Mesenchymal stem cell (in vitro differentiated cells and primary cell): Measurements from ENCODE around the gene PIGQ.
A peak's percentile ranks its signal among the peaks of the same experiment; 100 is the strongest.

Source experiments
- DNase-seq: peaks from one replicate; pipeline ENCODE4 v3.0.0-alpha.2; 2013
- H2AFZ ChIP-seq: one replicate; pipeline ENCODE4 v1.6.1; 2013; ENCODE audit warnings: low read depth, mild to moderate bottlenecking, control low read depth, inconsistent platforms, low read length, moderate library complexity
- H2AK5ac ChIP-seq: 2 replicates; pipeline ENCODE4 v1.6.1; 2013; ENCODE audit warnings: low read length, moderate library complexity, mild to moderate bottlenecking, inconsistent platforms; ENCODE audit not compliant: severe bottlenecking
- H2BK120ac ChIP-seq: one replicate; pipeline ENCODE4 v1.6.1; 2013; ENCODE audit warnings: low read depth, mild to moderate bottlenecking, inconsistent platforms, low read length, moderate library complexity
- H2BK12ac ChIP-seq, 2 experiments: one replicate each; pipeline ENCODE4 v1.6.1; 2013; ENCODE audit warnings: inconsistent platforms in 2 of 2, low read length in 2 of 2, mild to moderate bottlenecking in 2 of 2, moderate library complexity in 2 of 2, control low read depth in 1 of 2
- H2BK15ac ChIP-seq: one replicate; pipeline ENCODE4 v1.6.1; 2013; ENCODE audit warnings: mild to moderate bottlenecking, low read depth, inconsistent platforms; ENCODE audit not compliant: poor library complexity, severe bottlenecking
- H2BK5ac ChIP-seq: 2 replicates; pipeline ENCODE4 v1.6.1; 2013; ENCODE audit warnings: low read depth, mild to moderate bottlenecking, low read length, control low read depth, inconsistent platforms; ENCODE audit not compliant: poor library complexity, severe bottlenecking
- H3K14ac ChIP-seq, 2 experiments: one replicate each; pipeline ENCODE4 v1.6.1; 2013; ENCODE audit warnings: inconsistent platforms in 2 of 2, low read length in 2 of 2, control low read depth in 1 of 2, mild to moderate bottlenecking in 1 of 2, moderate library complexity in 1 of 2
- H3K18ac ChIP-seq, 2 experiments: one replicate each; pipeline ENCODE4 v1.6.1; 2013; ENCODE audit warnings: inconsistent platforms in 2 of 2, low read length in 2 of 2, control low read depth in 1 of 2, low read depth in 1 of 2, mild to moderate bottlenecking in 1 of 2
- H3K23ac ChIP-seq, 2 experiments: one replicate each; pipeline ENCODE4 v1.6.1; 2013; ENCODE audit warnings: inconsistent platforms in 2 of 2, low read length in 2 of 2, mild to moderate bottlenecking in 2 of 2, moderate library complexity in 2 of 2, control low read depth in 1 of 2
- H3K27ac ChIP-seq: 2 replicates; pipeline ENCODE4 v1.5.1; 2013; ENCODE audit warnings: mild to moderate bottlenecking, moderate library complexity, low read length, control low read depth, inconsistent platforms; ENCODE audit not compliant: poor library complexity, severe bottlenecking
- H3K27me3 ChIP-seq, 2 experiments: 2 replicates each; pipeline versions ENCODE4 v1.6.1 to v1.7.0; 2013; ENCODE audit warnings: low read length in 2 of 2, mild to moderate bottlenecking in 2 of 2, moderate library complexity in 2 of 2, control low read depth in 1 of 2, inconsistent platforms in 1 of 2; ENCODE audit not compliant: control insufficient read depth in 1 of 2, insufficient read depth in 1 of 2
- H3K36me3 ChIP-seq, 2 experiments: 2 replicates each; pipeline versions ENCODE4 v1.6.1 to v1.7.0; 2013; ENCODE audit warnings: low read length in 2 of 2, control low read depth in 1 of 2, inconsistent platforms in 1 of 2, low read depth in 1 of 2, mild to moderate bottlenecking in 1 of 2; ENCODE audit not compliant: insufficient read depth in 2 of 2, control insufficient read depth in 1 of 2
- H3K4ac ChIP-seq, 2 experiments: one replicate each; pipeline ENCODE4 v1.6.1; 2013; ENCODE audit warnings: inconsistent platforms in 2 of 2, low read length in 2 of 2, mild to moderate bottlenecking in 2 of 2, moderate library complexity in 2 of 2, control low read depth in 1 of 2, low read depth in 1 of 2
- H3K4me1 ChIP-seq: 2 replicates; pipeline ENCODE4 v1.6.1; 2013; ENCODE audit warnings: low read depth, low read length, control low read depth; ENCODE audit not compliant: control insufficient read depth, insufficient read depth
- H3K4me2 ChIP-seq: 2 replicates; pipeline ENCODE4 v1.6.1; 2013; ENCODE audit warnings: low read length, mild to moderate bottlenecking, inconsistent platforms; ENCODE audit not compliant: poor library complexity, severe bottlenecking
- H3K4me3 ChIP-seq, 2 experiments: 2 replicates each; pipeline versions ENCODE4 v1.5.1 to v1.7.0; 2013; ENCODE audit warnings: low read length in 2 of 2, mild to moderate bottlenecking in 2 of 2, control low read depth in 1 of 2, low read depth in 1 of 2; ENCODE audit not compliant: insufficient read depth in 1 of 2
- H3K79me1 ChIP-seq: replicated peaks from 2 replicates; pipeline ENCODE4 v1.6.1; 2013; ENCODE audit warnings: mild to moderate bottlenecking, control low read depth, low read length, inconsistent platforms; ENCODE audit not compliant: poor library complexity, severe bottlenecking
- H3K9ac ChIP-seq: 2 replicates; pipeline ENCODE4 v1.7.0; 2013; ENCODE audit warnings: mild to moderate bottlenecking, low read length, moderate library complexity
- H3K9me3 ChIP-seq: 2 replicates; pipeline ENCODE4 v1.7.0; 2013; ENCODE audit warnings: mild to moderate bottlenecking, low read length; ENCODE audit not compliant: control insufficient read depth
- H4K8ac ChIP-seq: one replicate; pipeline ENCODE4 v1.6.1; 2013; ENCODE audit warnings: inconsistent platforms, mild to moderate bottlenecking, low read length, moderate library complexity
- H4K91ac ChIP-seq: one replicate; pipeline ENCODE4 v1.6.1; 2013; ENCODE audit warnings: mild to moderate bottlenecking, low read length, inconsistent platforms
- WGBS: methylation state at CpG from one replicate; pipeline ENCODE4 v1.1.7; 2013; ENCODE audit warnings: mixed read lengths; 5-methylcytosine and 5-hydroxymethylcytosine counted together

The PIGQ gene

DNA sequence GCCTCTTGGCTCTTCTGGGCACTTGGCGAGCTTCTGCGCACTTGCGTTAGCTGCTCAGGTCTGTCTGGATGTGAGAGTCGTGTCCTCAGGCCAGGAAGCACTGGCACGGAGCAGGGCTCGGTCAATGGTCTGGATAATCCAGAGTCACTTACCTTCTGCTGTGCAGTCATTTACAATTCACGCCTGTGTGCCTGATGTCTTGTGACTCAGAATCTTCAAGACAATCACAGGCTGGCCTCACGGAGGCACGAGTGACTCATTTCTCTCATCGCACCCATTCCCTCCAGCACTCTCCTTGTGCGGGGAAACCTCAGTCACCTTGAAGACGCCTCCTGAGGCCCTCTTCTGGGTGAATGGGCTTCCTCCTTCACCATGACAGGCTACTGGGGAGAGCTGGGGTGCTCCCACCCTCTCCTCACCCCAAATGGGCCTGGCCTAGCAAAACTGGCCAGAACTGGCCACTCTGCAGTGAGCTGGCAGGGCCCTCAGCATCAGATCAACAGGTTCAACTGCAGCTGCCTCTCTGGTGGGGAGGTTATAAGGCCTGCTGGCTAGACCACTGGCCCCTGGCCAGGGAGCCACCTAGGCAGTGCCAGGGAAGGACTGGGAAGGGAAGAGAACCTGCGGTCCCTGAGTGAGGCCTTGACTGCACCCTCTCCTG is 44.1 kb upstream of the PIGQ start:
- peak; percentile 95 for DNase-seq
- Histone ChIP-seq H3K23ac (peak overlapping the region in 1 of 2 experiments; percentile 66), H3K9me3 (no peaks in the 10 kb centered on the region), H3K4me1 (peaks cover 50% of the 10 kb centered on the region), H3K36me3 (peaks cover 20 to 47% of the 10 kb centered on the region in 2 experiments), H3K79me1 (peaks cover 13% of the 10 kb centered on the region), H3K18ac (peak overlapping the region; percentile 33 to 98), H4K91ac (peak overlapping the region; percentile 40), H2AK5ac (peak overlapping the region; percentile 12), H3K14ac (peak overlapping the region in 1 of 2 experiments; percentile 80), H3K4me2 (peak overlapping the region; percentile 70), H2BK15ac (no peak overlapping the region), H4K8ac (peak overlapping the region; percentile 66), H3K4me3 (peak overlapping the region in 1 of 2 experiments; percentile 93), H3K27ac (peak overlapping the region; percentile 37), H3K27me3 (no peaks in the 10 kb centered on the region), H2BK120ac (no peak overlapping the region), H2BK5ac (no peak overlapping the region), H3K4ac (peak overlapping the region; percentile 31 to 92), H2AFZ (no peak overlapping the region), H3K9ac (peak overlapping the region; percentile 94), H2BK12ac (peak overlapping the region in 1 of 2 experiments; percentile 38)
- WGBS, result 36% methylated on average over 13 of the region's 13 CpGs

DNA sequence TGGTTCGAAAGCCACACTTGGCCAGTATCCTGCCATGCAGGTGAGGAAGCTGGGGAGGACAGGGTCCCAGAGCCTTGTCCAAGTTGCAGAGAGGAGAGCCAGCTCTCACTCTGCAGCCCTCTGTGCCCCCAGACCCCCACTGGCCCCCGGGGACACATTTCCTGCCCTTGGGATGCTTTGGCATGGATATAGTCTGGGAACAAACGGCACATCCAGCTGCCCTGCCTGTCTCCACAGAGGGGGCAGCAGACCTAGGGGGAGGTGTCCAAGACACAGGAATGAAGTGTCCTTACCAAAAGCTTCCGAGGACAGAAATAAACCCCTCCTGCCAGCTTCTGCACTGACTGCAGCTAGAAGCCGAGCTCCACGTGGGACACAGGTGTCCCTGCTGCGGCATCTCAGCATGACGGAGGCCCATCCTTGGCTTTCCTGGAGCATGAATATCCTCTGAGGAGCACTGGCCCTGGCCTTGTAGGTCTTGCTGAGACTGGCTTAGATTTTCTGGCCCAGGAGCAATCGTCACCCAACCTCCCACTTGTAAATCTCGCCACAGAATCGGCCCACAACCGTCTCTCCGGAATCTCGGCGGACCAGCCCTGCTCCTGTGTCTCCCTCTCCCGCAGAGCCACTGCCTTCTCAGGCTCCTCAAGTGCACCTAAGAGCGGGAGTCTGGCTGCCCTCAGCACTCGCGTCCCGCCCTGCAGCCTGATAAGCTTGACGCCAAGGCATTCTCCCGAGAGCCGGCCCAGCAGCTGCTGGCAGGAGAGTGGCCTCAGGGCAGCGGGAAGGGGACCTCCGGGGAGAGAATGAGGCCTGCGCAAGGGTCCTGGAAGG is 43.4 kb upstream of the PIGQ start:
- Histone ChIP-seq H2AK5ac (no peak overlapping the region), H3K4me2 (peak overlapping the region; percentile 70), H2BK120ac (peak overlapping the region; percentile 75), H3K79me1 (peaks cover 12% of the 10 kb centered on the region), H3K27ac (peak overlapping the region; percentile 78), H2BK5ac (peak overlapping the region; percentile 3), H2AFZ (peak overlapping the region; percentile 8), H3K4ac (peak overlapping the region; percentile 84 to 92), H3K4me3 (peak overlapping the region; percentile 85 to 93), H2BK15ac (no peak overlapping the region), H3K9me3 (no peaks in the 10 kb centered on the region), H3K36me3 (peaks cover 13 to 46% of the 10 kb centered on the region in 2 experiments), H3K27me3 (no peaks in the 10 kb centered on the region), H4K91ac (peak overlapping the region; percentile 40), H3K18ac (peak overlapping the region; percentile 40 to 98), H4K8ac (peak overlapping the region; percentile 66), H3K14ac (peak overlapping the region in 1 of 2 experiments; percentile 90), H2BK12ac (peak overlapping the region in 1 of 2 experiments; percentile 38), H3K4me1 (peaks cover 53% of the 10 kb centered on the region), H3K9ac (peak overlapping the region; percentile 94), H3K23ac (peak overlapping the region in 1 of 2 experiments; percentile 84)
- WGBS, result 19% methylated on average over 26 of the region's 26 CpGs
- peak; percentile 75 for DNase-seq

GRCh38 chr16:527015-527903 is 42.5 kb upstream of the PIGQ start, which contains the start of gene CAPN15:
TSS of gene CAPN15 (plus strand) at chr16:527712. CDS start at chr16:546839, 19,127 bp downstream.
- peak within 1 kb of the TSS; percentile 74 to 79 for H2BK12ac ChIP-seq
- peak within 1 kb of the TSS; percentile 94 to 98 for H3K18ac ChIP-seq
- peak within 1 kb of the TSS; percentile 94 for H4K91ac ChIP-seq
- no peaks in the 10 kb centered on the region for H3K27me3 ChIP-seq
- H2BK5ac ChIP-seq, result peak within 1 kb of the TSS; percentile 94
- peak within 1 kb of the TSS; percentile 63 for H2AFZ ChIP-seq
- peaks cover 53% of the 10 kb centered on the region for H3K4me1 ChIP-seq
- WGBS, result under 1% methylated on average over 82 of the region's 129 CpGs
- peak within 1 kb of the TSS; percentile 86 for H4K8ac ChIP-seq
- H3K79me1 ChIP-seq, result peaks cover 9% of the 10 kb centered on the region
- peak within 1 kb of the TSS; percentile 85 to 93 for H3K4me3 ChIP-seq
- H3K27ac ChIP-seq, result peak within 1 kb of the TSS; percentile 86
- DNase-seq, result peak; percentile 90
- peak within 1 kb of the TSS; percentile 92 for H3K4me2 ChIP-seq
- H3K14ac ChIP-seq, result peak within 1 kb of the TSS in 1 of 2 experiments; percentile 94
- H3K36me3 ChIP-seq, result peaks cover 13 to 42% of the 10 kb centered on the region in 2 experiments
- peak within 1 kb of the TSS; percentile 94 for H3K9ac ChIP-seq
- H2AK5ac ChIP-seq, result no peak within 1 kb of the TSS
- H2BK15ac ChIP-seq, result peak within 1 kb of the TSS; percentile 92
- H3K23ac ChIP-seq, result peak within 1 kb of the TSS; percentile 20 to 84
- peak within 1 kb of the TSS; percentile 84 to 92 for H3K4ac ChIP-seq
- no peaks in the 10 kb centered on the region for H3K9me3 ChIP-seq
- peak within 1 kb of the TSS; percentile 93 for H2BK120ac ChIP-seq
